Suppressor macrophage treated with lipopolysaccharide for 4 hours (primary cell): ENCODE measurements around the gene OR10Z1.

ENCODE experiments used
- DNase-seq: peaks from one replicate; pipeline ENCODE4 v3.0.0-alpha.2; 2020

Gene OR10Z1, protein sequence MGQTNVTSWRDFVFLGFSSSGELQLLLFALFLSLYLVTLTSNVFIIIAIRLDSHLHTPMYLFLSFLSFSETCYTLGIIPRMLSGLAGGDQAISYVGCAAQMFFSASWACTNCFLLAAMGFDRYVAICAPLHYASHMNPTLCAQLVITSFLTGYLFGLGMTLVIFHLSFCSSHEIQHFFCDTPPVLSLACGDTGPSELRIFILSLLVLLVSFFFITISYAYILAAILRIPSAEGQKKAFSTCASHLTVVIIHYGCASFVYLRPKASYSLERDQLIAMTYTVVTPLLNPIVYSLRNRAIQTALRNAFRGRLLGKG

DNA sequence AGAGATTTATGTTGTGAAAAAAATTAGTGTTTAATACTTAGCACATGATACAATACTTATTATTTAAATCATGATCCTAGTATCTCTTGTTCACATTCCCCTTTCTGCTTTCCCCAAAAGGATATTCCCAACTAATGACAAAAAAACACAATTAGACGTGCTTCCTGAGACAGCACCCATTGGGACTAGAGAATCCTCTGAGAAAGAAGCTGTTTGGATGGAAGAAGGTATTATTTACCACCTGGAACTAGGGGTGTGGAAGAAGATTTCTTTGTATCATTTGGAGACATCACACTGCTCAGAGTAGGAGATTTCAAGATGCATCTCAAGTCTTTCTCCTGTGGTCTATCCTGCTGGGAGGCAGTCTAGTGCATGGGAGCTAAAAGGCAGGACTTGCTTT, at the start of gene OR10Z1:
TSS of gene OR10Z1 (plus strand) at position 301 of the 400 bp plus-strand sequence. CDS start 1,171 bp downstream, outside the sequence.
- DNase-seq = no peak

DNA sequence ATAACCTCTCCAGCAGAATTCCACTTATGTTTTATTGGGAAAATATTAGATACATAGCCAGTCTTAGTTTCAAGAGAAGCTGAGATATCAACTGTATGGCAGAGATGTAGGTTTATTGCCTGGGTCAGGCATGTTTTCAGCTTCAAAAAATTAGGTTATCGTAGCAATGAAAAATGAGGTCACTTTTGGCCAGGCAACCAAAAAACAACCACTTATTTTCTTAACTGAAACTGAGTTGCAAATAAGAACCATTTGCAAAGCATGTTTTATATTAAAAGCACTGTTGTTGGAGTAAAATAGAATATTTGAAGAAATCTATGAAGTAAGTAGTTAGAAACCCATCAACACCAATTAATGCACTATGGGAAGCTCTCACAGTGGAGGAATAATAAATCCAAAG, 45.4 kb upstream of the OR10Z1 start:
- no peak for DNase-seq

DNA sequence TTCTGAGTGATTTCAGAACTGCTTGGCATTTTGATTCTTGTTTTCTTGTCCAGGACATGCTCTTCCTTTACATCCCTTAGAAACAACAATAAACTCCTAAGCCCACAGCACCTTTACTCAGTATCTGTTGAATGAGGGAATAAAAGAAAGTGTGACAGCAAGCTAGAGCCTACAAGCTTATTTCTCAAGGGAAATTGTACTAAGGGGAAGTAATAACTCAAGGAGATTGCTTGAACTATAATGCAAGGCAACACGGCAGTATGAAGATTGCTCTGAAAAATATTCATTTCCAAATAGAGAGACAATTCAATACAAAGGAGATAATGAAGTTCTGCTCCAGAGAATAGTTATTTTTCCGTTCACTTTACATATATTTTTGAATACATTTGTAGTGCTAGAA, 41.2 kb upstream of the OR10Z1 start:
- DNase-seq = peak; percentile 10

DNA sequence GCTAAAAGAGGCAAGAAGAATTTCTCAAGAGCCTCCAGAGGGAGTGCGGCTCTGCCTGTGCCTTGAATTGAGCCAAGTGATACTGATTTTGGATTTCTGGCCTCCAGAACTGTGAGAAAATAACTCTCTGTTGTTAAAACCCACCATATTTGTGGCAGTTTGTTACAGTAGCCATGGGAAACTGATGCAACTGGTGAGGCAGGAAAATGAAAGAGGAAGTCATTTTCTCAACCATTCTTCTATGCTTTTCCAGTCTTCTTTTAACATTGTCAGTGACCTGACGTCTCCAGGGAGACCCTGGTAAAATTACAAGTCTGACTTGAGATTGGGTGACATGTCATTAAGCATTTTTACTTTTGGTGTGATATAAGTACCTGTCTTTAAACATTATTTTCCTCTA, 40.5 kb upstream of the OR10Z1 start:
- peak; percentile 52 for DNase-seq

DNA sequence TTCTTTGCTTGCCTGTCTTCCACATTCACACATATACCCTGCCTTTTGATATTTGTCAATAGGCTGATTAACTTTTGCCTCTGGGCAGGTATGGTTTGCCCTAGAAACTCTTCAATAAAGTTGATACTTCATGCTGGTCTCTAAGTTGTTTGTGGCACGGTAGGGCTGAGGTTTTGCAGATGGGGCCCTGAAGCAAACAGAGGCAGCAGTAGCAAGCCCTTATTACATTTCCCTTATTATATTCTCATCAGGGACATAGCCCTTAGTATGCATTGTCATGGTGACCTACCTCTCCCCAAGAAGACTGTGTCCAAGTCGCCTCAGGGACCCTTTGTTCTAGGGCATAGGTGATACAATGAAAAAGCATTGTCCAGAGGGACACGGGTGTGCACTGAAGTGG, 34.6 kb upstream of the OR10Z1 start, which contains the start of gene OR6P1:
TSS of gene OR6P1 (minus strand) at position 101 of the 400 bp plus-strand sequence. CDS start 6,976 bp downstream, outside the sequence.
- no peak for DNase-seq

DNA sequence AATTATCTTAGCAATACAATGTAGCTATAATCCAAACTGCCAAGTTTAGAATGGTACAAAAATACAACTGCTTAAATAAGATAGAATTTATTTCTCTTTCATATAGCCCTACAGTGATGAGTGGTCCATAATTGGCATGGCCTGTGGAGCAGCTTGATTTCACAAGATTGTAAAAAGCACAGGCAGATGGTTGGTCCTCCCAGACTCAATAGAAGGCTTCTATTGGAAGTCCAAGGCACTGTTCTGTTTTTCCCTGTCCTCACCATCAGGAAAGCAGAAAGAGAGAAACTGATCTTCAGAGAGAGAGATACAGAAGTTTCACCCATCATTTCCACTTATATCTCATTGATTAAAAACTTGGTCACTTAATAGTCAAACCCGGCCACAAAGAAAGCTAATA, 32.8 kb upstream of the OR10Z1 start:
- no peak for DNase-seq

DNA sequence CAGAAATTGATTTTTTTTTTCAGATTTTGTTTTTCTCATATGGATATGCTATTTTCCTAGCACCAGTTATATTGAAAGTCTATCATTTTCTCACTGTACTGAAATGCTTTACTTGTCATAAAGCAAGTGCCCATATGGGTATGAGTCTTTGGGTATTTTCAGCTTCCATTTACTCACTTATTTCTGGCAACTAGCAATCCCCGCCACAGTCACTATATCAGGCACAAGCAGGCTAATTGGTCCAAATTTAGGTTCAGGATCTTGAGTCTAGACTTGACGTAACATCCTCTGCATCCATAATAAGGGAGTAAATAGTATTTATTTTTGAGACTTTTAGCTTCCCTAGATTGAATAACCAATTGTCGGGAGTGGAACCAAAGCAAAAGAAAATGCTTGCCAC, 27.5 kb upstream of the OR10Z1 start:
- no peak for DNase-seq

DNA sequence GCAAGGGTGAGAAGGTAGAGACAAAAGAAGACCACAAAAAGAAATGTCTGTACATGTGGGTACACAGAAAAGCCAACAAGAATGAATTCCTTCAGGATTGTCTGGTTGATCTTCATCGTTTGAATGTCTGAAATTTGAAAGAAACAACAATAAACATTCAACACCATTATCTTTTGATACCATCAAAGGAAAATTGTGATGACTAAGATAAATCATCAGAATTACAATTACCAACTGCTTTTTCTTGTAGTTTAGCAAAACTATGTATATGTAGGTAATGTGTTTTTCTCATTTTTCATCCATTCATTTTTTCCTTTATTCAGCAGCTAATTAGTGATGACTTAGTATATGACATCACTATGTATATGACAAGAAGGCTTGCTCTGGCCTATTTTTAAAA, 25.3 kb upstream of the OR10Z1 start, which contains the start of gene OR10X1:
TSS of gene OR10X1 (minus strand) at position 167 of the 400 bp plus-strand sequence. CDS start at position 167, 0 bp downstream.
- no peak for DNase-seq

DNA sequence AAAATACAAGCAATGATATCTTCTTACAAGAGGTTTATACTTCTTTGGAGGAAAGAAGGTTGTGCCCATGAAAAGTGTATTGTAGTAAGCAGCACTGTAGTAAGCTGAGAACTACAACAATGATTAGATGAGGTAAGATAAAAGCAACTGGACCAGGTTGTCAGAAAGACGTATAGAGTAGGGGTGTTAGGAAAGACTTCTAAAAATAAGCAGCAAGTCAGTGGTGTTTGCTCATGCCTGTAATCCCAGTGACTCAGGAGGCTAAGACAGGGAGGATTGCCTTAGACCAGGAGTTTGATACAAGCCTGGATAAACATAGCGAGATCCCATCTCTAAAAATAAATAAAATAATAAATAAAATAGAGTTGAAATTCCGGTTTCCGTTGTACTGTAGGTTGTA, 21.1 kb upstream of the OR10Z1 start:
- DNase-seq = no peak

DNA sequence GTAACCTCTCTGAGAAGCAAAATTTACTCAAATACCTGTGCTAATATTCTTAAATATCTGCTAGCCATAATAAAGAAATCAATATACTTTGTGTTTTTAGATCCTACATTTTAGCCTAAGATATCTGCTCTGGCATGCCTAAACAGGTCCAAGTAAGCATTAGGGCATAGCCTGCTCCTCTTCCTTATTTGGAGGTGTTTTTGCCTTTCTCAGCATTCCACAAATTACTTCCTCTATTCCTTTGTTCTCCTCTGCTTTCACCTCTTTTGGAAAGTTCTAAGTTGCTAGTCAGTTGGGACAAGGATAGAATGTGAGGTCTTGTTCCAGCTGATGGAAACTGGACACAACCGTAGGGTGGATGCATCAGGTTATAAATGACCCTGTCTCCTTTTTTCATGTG, 18.1 kb upstream of the OR10Z1 start:
- no peak for DNase-seq

DNA sequence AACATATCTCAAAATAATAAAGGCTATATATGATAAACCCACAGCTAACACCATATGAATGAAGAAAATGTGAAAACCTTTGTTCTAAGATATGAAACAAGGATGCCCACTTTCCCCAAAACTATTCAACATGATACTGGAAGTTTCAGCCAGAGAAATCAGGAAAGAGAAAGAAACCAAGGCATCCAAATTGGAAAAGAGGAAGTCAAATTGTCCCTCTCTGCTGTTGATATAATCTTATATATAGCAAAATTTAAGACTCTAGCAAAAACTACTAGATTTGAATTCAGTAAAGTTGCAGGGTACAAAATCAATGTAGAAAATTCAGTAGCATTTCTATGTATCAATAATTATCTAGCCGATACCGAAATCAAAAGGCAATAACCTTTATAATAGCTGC, 4.3 kb upstream of the OR10Z1 start:
- DNase-seq = no peak

DNA sequence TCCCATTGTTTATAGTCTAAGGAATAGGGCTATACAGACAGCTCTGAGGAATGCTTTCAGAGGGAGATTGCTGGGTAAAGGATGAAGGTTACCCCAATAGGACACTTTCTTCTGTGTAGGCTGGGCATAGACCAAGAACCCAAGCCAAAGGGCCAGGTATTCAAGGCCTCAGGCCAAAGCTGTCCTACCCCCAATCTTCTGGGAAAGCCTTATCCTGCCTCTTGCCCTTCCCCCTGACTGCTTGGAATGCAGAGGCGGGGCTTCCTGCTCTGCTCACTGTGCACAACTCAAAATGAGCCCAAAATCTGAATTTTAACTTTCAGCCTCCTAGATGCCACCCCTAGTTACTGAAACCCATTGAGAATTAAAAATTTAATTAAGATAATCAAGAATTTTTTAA, 2.2 kb downstream of the OR10Z1 start:
- DNase-seq = no peak

DNA sequence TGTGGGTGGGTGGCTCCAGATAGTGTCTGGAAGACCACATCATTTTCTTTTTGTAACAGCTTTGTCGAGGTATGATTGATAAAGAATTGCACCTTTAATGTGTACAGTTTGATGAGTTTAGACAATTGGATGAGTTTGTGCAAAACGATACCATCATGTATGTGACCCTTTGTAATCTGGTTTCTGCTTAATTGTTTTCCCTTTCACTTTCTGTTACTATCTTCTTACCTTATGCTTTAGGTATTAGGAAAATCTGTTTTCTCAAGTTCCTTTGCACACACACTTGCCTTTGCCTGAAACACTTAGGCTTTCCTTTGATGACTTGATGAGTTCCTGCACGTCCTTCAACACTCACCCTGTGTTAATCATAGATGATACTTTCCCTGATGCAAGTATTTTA, 6.8 kb downstream of the OR10Z1 start:
- no peak for DNase-seq

DNA sequence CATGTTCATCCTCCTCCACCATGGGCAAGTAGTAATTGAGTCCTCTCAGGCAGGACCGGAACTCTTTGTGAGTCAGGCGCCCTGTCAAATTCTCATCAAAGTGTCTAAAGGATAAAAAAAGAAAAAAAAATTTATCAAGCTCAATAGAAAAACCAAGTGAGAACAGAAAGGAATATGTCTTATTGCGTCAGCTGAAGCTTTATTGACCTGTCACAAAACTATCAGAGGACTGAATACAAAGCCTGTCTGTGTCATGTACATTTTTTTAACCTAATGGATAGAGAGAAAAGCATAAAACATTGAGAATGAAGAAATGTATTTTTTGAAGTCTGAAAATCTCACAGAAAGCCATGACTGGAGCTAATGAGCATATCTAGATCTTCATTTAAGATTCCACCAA, 8.7 kb downstream of the OR10Z1 start:
- DNase-seq = no peak

DNA sequence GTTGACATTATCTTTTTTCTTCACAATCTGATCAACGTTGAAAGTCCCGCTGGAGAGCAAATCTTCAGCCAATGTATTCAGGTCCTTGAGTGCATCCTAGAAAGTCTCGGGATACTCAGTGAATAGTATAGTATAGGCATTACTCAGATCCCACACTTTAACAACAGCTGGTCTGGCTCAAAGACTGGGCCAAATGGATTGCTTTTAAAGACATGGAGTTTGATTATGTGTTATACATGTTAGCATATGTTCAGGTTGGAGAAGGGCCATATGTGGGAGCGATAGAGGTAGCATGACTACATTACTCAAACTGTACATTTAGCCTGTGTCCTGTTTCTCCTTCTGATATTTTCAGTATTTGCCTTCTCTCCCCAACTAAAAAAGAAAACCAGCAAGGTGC, 33.1 kb downstream of the OR10Z1 start:
- DNase-seq = no peak

DNA sequence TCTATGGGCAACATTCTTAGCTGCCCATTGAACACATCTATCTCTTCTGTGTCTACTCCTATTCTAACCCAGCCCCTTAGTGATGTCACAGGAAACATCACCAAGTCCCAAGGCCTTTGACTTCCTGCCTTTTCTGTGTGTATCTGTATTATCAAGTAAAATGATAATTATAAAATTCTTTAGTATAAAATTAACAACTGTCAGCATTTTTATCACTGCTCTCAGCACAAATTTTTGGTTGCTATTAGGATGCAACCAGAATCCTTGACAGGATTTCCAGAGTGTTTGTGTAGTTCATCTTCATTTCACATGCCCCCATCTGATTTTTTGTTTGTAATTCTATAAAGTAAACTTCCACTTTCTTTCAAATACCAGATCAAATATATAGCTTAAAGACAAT, 33.8 kb downstream of the OR10Z1 start:
- DNase-seq = no peak

DNA sequence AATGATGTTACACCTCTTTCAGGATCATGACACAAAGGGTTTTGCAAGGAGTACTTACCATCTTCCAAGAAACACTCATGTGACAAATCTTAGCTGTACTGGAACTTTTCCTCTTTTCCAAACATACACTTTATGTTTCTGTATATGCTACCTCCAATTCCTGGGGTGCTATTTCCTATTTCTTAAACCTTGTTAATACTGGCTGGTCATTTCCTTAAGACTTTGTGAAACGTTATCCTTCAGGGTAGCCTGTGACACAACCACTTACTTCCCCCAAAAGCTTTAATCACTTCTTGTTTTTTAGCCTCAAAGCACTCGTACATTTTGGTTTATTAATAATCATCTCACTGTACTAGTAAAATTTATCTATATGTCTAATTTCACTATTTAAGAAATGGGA, 39.4 kb downstream of the OR10Z1 start:
- peak; percentile 83 for DNase-seq

DNA sequence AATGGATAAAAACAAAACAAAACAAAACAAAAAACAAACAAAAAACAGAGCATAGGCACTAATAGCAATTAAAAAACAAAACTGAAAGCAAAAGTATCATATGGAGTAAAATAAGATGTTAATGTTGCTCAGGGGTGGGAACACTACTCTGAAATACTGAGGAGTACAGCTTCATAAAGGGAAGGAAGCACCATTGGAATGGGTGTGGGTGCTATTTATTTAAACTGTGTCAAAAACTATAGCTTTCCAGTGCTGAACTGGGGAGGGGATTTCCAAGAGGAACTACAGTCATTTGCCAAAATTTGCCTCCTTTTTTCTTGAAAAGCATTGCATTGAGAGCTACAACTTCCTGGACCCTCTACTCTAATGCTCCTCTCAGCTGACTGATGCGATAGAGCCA, 41.4 kb downstream of the OR10Z1 start:
- DNase-seq = peak; percentile 85

DNA sequence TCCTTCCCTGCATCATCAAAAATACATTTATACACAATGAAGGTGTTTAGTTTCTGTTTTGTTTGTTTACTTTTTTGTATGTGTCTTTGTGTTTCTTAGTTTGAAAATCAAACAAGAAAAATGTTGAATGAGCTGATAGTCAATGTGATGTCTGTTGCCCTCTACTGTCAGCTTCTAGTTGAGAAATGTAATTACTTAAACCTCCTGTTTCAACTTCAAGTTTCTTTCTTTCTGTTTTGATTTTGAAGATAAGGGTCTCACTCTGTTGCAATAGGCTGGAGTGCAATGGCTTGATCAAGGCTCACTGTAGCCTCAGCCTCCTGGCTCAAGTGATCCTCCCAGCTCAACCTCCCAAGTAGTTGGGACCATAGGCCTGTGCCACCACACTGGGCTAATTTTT, 44.0 kb downstream of the OR10Z1 start:
- peak; percentile 40 for DNase-seq

DNA sequence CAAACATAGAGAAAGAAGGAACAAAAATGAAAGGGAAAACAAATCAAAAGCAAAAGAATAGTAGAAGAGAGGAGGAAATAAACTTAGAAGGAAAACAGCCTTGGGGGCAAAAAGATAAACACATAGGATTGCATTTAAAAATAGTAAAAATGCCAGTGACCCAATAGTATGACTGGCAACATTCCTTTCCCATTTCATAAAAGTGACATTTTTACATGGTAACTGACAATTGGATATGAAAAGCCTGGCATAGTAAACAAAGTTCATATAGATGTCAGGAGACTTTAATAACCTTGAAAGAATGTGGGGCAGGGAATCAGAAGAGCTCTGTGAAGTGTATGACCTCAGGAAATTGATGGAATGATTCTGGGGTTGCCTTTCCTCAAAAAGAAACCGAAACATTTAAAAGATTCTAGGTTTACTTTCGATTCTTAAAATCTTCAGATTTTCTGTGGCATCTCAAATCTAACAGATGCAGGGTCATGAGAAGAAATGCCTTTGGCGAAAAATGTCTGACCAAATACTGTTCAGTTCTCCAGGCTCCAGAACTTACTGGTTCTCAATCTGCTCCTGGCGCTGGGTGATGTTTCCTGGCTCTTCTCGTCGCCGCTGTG, 47.8 kb downstream of the OR10Z1 start:
- peak; percentile 37 for DNase-seq

DNA sequence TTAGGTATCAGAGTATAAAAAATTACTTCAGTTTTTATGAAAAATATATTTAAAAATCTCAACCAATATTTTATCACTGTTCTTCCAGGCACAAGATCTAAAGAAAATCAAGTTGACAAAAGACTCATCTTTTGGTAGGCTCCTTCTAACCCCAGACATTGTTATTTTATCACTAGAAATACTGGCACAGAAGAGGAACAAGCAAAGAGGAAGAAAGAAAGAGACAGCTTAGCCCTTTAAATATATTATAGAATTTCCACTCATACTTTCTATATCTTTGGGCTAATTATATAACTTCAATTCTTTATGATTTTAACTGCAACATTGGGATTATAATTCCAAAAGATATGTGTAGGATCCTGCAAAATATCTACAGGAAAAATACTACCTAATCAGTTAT, 49.0 kb downstream of the OR10Z1 start:
- DNase-seq = peak; percentile 12

DNA sequence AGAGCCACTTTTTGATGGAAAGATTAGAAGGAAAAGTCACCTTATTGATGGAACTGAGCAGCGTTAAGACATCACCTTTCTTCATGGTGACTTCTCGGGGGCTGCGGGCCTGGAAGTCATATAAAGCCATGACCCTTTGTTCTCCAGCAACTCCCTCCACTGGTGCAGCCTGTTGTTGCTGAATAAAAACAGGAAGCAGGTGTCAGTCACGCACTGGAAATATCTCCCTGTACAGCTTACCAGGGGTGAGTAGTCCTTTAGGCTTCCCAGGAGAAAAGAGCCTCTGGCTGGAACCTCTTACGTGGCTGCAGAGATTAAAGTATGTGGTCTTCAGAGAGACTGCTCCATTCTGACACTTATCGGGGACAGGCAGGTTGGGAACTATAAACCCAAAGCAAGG, 49.5 kb downstream of the OR10Z1 start:
- DNase-seq = peak; percentile 28
